Neural cell (in vitro differentiated cells): ENCODE data around the gene CCP110. TPM values are rescaled to one million over a fixed set of nuclear protein-coding genes. Genes with fewer than 3 reads are reported as not detected.

Experiments used
- H2AFZ ChIP-seq: fragments of 200-600, 300-800 bp; sonication (generic), shearing (Covaris generic); 2 replicates; pipeline ENCODE4 v1.6.0; 2014; ENCODE audit warnings: low read depth, mild to moderate bottlenecking, antibody characterized with exemption, low read length, moderate library complexity
- H3F3A ChIP-seq: fragments of 200-600 bp; shearing (Covaris generic); 2 replicates; pipeline ENCODE4 v1.6.1; 2016; ENCODE audit warnings: mild to moderate bottlenecking, moderate library complexity, mixed read lengths, antibody characterized with exemption, low read length; ENCODE audit not compliant: insufficient read depth, poor library complexity, severe bottlenecking
- H3K27ac ChIP-seq: fragments of 200-600, 300-800 bp; sonication (generic), shearing (Covaris generic); 2 replicates; pipeline ENCODE4 v1.5.1; 2014; ENCODE audit warnings: mild to moderate bottlenecking, low read length, moderate library complexity
- H3K27me3 ChIP-seq: fragments of 300-800, 200-600 bp; sonication (generic), shearing (Covaris generic); 2 replicates; pipeline ENCODE4 v1.6.0; 2014; ENCODE audit warnings: mild to moderate bottlenecking, low read depth, low read length, moderate library complexity; ENCODE audit not compliant: insufficient read depth
- H3K36me3 ChIP-seq: fragments of 300-800, 200-600 bp; sonication (generic), shearing (Covaris generic); 2 replicates; pipeline ENCODE4 v1.5.1; 2014; ENCODE audit warnings: mild to moderate bottlenecking, antibody characterized with exemption, low read length, moderate library complexity; ENCODE audit not compliant: insufficient read depth
- H3K4me2 ChIP-seq: fragments of 300-800, 200-600 bp; sonication (generic), shearing (Covaris generic); 2 replicates; pipeline ENCODE4 v1.6.0; 2014; ENCODE audit warnings: mild to moderate bottlenecking, low read length
- H3K4me3 ChIP-seq: fragments of 300-800, 200-600 bp; sonication (generic), shearing (Covaris generic); 2 replicates; pipeline ENCODE4 v1.5.1; 2014; ENCODE audit warnings: mild to moderate bottlenecking, low read length, moderate library complexity
- H3K79me2 ChIP-seq: fragments of 200-600 bp; shearing (Covaris generic); replicated peaks from 2 replicates; pipeline ENCODE4 v1.6.0; 2014; ENCODE audit warnings: mild to moderate bottlenecking, low read length, moderate library complexity; ENCODE audit not compliant: insufficient read depth
- H3K9ac ChIP-seq: fragments of 300-800, 200-600 bp; sonication (generic), shearing (Covaris generic); 2 replicates; pipeline ENCODE4 v1.6.1; 2016; ENCODE audit warnings: mild to moderate bottlenecking, low read length, mixed read lengths
- H3K9me2 ChIP-seq: fragments of 200-600 bp; shearing (Covaris generic); 2 replicates; pipeline ENCODE4 v1.6.1; 2016; ENCODE audit warnings: mild to moderate bottlenecking, low read length, mixed read lengths; ENCODE audit not compliant: insufficient read depth
- H3K9me3 ChIP-seq: fragments of 200-600, 300-800 bp; sonication (generic), shearing (Covaris generic); 2 replicates; pipeline ENCODE4 v1.6.1; 2016; ENCODE audit warnings: mild to moderate bottlenecking, mixed run types, low read length, moderate library complexity, mixed read lengths
- H4K20me1 ChIP-seq: fragments of 200-600 bp; shearing (Covaris generic); 2 replicates; pipeline ENCODE4 v1.6.1; 2016; ENCODE audit warnings: mild to moderate bottlenecking, mixed run types; ENCODE audit not compliant: insufficient read depth
- EP300 ChIP-seq: fragments of 450-650 bp; conservative IDR thresholded peaks from 2 replicates; pipeline ENCODE4 v1.6.1; 2014; ENCODE audit warnings: antibody characterized with exemption, mild to moderate bottlenecking, moderate library complexity; ENCODE audit not compliant: poor library complexity, severe bottlenecking
- EZH2 ChIP-seq: fragments of 200-600, 300-800 bp; shearing (Covaris generic), sonication (generic); IDR thresholded peaks from 2 replicates; pipeline ENCODE4 v1.6.1; 2014; ENCODE audit warnings: antibody characterized with exemption, low read length, borderline replicate concordance, mild to moderate bottlenecking; ENCODE audit not compliant: insufficient read depth, poor library complexity, severe bottlenecking
- MXI1 ChIP-seq: fragments of 450-650 bp; conservative IDR thresholded peaks from 2 replicates; pipeline ENCODE4 v1.6.1; 2014; ENCODE audit warnings: antibody characterized with exemption, mild to moderate bottlenecking; ENCODE audit not compliant: poor library complexity, severe bottlenecking
- POLR2AphosphoS5 ChIP-seq: IDR thresholded peaks from 2 replicates; pipeline ENCODE4 v1.6.1; 2012
- RAD21 ChIP-seq: fragments of 450-650 bp; conservative IDR thresholded peaks from 2 replicates; pipeline ENCODE4 v1.6.1; 2014; ENCODE audit warnings: antibody characterized with exemption, mild to moderate bottlenecking, moderate library complexity
- SMC3 ChIP-seq: fragments of 450-650 bp; conservative IDR thresholded peaks from 2 replicates; pipeline ENCODE4 v1.6.1; 2014; ENCODE audit warnings: antibody characterized with exemption, mild to moderate bottlenecking, moderate library complexity; ENCODE audit not compliant: poor library complexity
- TAF1 ChIP-seq: IDR thresholded peaks from 2 replicates; pipeline ENCODE4 v1.6.1; 2012; ENCODE audit warnings: low read depth
- polyA plus RNA-seq: library from polyadenylated mRNA; depleted of rRNA; stranded (reverse); fragments of >200 nt; gene quantifications from 2 replicates; pipeline ENCODE4 v1.2.3, GENCODE V29; 2014
- TF ChIP-seq, protein P1 (sequence below): IDR thresholded peaks from 2 replicates; pipeline ENCODE4 v1.6.1; 2012; ENCODE audit warnings: borderline replicate concordance
- TF ChIP-seq, protein P2 (sequence below): fragments of 450-650 bp; IDR thresholded peaks from 2 replicates; pipeline ENCODE4 v1.5.1; 2014; ENCODE audit warnings: antibody characterized with exemption, mild to moderate bottlenecking, moderate library complexity; ENCODE audit not compliant: poor library complexity, severe bottlenecking

The CCP110 gene
- polyA plus RNA-seq, 1 donor from 2014 or later = 40.3 TPM

DNA sequence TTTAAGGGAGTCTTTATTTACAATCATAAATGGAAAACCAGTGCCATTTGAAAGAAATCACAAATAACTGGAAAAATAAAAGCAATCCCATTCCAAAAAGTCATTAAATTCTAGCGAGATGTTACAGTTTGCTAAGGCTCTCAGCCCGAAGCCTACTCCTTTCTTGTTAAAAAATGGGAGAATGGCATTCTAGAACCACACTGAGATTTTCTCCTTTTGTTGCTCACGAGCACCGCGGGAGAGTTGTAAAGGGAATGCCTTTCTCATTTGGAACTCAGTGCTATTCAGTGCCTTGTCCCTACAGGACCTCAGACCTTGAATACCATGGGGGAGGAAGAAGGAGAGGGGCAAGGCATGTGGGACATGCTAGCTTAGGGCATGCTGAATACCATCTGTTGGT, 38.1 kb upstream of the CCP110 start:
- TF ChIP-seq RAD21 = no peak
- TF ChIP-seq EP300 = no peak
- TF ChIP-seq TAF1 = no peak
- TF ChIP-seq, protein P1, sequence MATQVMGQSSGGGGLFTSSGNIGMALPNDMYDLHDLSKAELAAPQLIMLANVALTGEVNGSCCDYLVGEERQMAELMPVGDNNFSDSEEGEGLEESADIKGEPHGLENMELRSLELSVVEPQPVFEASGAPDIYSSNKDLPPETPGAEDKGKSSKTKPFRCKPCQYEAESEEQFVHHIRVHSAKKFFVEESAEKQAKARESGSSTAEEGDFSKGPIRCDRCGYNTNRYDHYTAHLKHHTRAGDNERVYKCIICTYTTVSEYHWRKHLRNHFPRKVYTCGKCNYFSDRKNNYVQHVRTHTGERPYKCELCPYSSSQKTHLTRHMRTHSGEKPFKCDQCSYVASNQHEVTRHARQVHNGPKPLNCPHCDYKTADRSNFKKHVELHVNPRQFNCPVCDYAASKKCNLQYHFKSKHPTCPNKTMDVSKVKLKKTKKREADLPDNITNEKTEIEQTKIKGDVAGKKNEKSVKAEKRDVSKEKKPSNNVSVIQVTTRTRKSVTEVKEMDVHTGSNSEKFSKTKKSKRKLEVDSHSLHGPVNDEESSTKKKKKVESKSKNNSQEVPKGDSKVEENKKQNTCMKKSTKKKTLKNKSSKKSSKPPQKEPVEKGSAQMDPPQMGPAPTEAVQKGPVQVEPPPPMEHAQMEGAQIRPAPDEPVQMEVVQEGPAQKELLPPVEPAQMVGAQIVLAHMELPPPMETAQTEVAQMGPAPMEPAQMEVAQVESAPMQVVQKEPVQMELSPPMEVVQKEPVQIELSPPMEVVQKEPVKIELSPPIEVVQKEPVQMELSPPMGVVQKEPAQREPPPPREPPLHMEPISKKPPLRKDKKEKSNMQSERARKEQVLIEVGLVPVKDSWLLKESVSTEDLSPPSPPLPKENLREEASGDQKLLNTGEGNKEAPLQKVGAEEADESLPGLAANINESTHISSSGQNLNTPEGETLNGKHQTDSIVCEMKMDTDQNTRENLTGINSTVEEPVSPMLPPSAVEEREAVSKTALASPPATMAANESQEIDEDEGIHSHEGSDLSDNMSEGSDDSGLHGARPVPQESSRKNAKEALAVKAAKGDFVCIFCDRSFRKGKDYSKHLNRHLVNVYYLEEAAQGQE = no peak
- TF ChIP-seq EZH2 = no peak
- H3K9me2 ChIP-seq = no peaks in the 10 kb centered on the region
- no peak overlapping the region for H3K4me2 ChIP-seq
- no peak overlapping the region for H3K9ac ChIP-seq
- H3K4me3 ChIP-seq = no peak overlapping the region
- no peaks in the 10 kb centered on the region for H4K20me1 ChIP-seq
- no peaks in the 10 kb centered on the region for H3K9me3 ChIP-seq
- no peak overlapping the region for H3K27ac ChIP-seq
- no peaks in the 10 kb centered on the region for H3F3A ChIP-seq
- no peaks in the 10 kb centered on the region for H3K79me2 ChIP-seq
- no peaks in the 10 kb centered on the region for H3K27me3 ChIP-seq
- no peak overlapping the region for H2AFZ ChIP-seq
- H3K36me3 ChIP-seq = no peaks in the 10 kb centered on the region

DNA sequence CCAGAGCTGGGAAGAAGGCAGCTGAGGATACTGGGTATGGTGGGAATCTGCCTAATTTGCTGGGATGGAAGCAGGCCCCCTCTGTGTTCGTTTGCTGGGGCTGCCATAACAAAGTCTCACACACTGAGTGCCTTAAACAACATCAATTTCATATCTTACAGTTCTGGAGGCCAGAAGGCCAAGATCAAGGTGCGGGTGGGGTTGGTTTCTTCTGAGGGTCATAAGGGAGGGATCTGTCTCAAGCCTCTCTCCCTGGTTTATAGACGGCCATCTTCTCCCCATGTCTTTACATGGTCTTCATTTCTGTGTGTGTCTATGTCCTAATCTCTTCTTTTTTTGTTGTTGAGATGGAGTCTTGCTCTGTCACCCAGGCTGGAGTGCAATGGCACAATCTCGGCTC, 37.7 kb upstream of the CCP110 start:
- H3K9me2 ChIP-seq = no peaks in the 10 kb centered on the region
- no peak overlapping the region for H3K9ac ChIP-seq
- no peaks in the 10 kb centered on the region for H3F3A ChIP-seq
- H3K9me3 ChIP-seq = no peaks in the 10 kb centered on the region
- H3K27me3 ChIP-seq = no peaks in the 10 kb centered on the region
- no peak overlapping the region for H3K27ac ChIP-seq
- no peaks in the 10 kb centered on the region for H4K20me1 ChIP-seq
- no peak overlapping the region for H2AFZ ChIP-seq
- no peaks in the 10 kb centered on the region for H3K79me2 ChIP-seq
- no peaks in the 10 kb centered on the region for H3K36me3 ChIP-seq
- no peak overlapping the region for H3K4me3 ChIP-seq
- TF ChIP-seq SMC3 (no peak), RAD21 (no peak), MXI1 (no peak), EZH2 (no peak), POLR2AphosphoS5 (no peak), TAF1 (no peak), EP300 (no peak)
- TF ChIP-seq, protein P2, sequence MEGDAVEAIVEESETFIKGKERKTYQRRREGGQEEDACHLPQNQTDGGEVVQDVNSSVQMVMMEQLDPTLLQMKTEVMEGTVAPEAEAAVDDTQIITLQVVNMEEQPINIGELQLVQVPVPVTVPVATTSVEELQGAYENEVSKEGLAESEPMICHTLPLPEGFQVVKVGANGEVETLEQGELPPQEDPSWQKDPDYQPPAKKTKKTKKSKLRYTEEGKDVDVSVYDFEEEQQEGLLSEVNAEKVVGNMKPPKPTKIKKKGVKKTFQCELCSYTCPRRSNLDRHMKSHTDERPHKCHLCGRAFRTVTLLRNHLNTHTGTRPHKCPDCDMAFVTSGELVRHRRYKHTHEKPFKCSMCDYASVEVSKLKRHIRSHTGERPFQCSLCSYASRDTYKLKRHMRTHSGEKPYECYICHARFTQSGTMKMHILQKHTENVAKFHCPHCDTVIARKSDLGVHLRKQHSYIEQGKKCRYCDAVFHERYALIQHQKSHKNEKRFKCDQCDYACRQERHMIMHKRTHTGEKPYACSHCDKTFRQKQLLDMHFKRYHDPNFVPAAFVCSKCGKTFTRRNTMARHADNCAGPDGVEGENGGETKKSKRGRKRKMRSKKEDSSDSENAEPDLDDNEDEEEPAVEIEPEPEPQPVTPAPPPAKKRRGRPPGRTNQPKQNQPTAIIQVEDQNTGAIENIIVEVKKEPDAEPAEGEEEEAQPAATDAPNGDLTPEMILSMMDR = no peak
- TF ChIP-seq, protein P1 = no peak
- no peak overlapping the region for H3K4me2 ChIP-seq
